ENCODE results near the gene CHST11. TPM values are rescaled to one million over a fixed set of nuclear protein-coding genes. Genes with fewer than 3 reads are reported as not detected.
A peak's percentile ranks its signal among the peaks of the same experiment; 100 is the strongest.
"Not testable (repeated sequence)": the region's sequence is repeated elsewhere in the genome, so short reads cannot be mapped to it uniquely, and the experiment has no call there.

Gene CHST11
- polyA plus RNA-seq, 4 donors, result 6.6 to 8.7 (median 7.2) TPM

DNA sequence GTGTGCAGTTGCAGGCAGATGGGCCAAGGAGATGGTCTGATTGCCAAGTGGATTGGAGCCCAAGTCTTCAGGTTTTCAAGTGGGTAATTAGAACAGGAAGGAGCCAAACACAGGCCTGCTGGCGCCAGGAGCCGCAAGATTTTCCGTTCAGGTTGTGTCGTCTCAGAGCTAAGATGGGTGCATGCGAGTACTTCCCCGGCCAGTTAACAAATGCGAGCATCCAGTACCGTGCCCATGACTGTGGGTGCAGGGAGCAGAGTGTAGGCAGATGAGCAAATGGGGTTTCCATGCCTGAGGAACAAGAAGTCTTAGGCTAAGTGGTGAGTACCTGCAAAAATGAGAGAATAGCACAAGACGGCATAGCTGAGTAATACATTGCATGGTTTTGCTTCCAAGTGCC, 90.5 kb downstream of the CHST11 start:
- no peak for DNase-seq (ENCODE audit: low read depth in 4 of 4, low spot score in 2 of 4)

DNA sequence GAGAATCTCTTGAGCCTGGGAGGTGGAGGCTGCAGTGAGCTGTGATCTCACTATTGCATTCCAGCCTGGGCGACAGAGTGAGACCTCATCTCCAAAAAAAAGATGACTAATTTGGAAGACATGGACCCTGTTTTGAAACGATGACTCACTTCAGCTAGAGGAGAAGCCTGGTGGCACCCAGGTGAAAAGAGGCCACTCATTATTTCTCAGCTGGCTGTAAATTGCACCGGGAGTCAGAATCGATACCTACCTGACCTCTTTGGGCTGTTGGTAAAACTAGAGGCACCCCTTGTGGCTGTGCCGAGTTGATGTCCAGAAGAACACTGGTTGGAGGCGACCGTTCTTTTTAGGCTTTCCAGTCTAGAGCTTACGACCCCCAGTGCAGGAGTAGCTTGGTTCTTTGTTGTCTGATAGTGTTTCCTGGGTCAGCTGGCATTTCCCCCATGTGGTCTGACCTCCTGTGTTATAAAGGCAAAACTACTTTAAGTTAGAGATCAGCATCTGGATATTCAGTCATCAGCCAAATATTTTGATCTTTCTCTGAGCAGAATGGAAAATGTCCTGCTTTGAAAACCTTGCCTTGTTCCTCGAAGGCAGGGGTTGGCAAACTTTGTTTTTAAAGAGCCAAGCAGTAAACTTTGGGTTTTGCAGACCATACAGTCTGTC, 93.2 kb downstream of the CHST11 start:
- DNase-seq (ENCODE audit: low read depth in 4 of 4, low spot score in 2 of 4), result no peak

DNA sequence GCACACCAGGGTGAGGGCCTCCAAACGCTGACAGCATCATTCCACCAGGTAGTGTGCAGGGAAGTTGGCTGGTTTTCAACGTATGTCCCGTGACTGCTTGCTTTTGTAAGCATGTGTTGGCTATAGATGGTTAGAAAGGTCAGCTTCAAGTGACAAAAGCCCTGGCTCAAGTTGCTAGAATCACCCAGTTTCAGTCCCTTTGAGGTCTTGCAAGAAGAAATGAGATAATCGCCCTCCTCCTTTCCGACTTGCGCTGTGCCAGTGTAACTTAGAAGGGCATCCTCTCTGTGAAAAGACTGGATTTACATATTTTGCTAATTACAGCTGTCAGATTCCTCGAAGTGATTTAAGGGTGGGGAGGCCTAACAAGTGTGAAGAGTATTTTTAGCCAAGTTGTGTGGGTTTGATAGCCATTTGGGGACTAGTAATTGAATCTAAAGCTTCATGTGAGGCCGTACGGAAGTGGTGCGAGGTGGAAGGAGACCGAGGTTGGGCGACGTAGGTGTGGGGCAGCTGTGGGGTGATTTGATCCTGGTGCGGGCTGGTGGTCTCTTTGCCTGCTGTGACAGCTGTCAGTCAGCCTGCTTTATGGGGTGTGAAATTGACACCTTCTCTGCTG, 94.7 kb downstream of the CHST11 start:
- DNase-seq (ENCODE audit: low read depth in 4 of 4, low spot score in 2 of 4), result no peak

DNA sequence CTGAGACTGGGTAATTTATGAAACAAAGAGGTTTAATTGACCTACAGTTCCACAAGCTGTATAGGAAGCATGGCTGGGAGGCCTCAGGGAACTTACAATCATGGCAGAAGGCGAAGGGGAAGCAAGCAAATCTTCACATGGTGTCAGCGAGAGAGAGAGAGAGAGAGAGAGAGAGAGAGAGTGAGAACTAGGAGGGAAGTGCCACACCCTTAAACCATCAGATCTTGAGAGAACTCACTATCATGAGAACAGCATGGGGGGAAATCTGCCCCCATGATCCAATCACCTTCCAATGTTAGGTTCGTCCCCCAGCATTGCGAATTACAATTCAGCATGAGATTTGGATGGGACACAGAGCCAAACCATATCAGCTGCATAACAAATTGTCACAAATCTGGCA, 96.7 kb downstream of the CHST11 start:
- no peak for DNase-seq (ENCODE audit: low read depth in 4 of 4, low spot score in 2 of 4)

DNA sequence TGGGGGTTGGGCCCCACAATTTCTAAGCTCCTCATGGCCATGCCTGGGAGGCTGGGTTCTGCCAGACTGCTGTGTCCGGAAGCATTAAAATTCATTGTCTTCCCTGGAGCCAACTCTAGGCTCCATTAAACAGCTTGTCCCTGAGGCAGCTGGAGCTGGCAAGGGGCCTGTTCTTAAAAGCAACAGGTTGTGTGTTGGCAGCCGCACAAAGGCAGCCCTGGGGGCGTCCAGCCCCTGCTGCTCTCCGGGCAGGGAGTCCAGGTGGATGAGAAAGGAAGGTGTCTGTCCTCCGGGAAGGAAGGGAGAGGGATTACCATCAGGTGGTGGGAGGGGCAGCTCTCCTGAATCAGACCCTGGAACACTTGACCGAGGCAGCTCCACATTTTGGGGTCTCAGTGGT, 98.9 kb downstream of the CHST11 start:
- DNase-seq (ENCODE audit: low read depth in 4 of 4, low spot score in 2 of 4), result peak in 1 of 4 donors; percentile 9

DNA sequence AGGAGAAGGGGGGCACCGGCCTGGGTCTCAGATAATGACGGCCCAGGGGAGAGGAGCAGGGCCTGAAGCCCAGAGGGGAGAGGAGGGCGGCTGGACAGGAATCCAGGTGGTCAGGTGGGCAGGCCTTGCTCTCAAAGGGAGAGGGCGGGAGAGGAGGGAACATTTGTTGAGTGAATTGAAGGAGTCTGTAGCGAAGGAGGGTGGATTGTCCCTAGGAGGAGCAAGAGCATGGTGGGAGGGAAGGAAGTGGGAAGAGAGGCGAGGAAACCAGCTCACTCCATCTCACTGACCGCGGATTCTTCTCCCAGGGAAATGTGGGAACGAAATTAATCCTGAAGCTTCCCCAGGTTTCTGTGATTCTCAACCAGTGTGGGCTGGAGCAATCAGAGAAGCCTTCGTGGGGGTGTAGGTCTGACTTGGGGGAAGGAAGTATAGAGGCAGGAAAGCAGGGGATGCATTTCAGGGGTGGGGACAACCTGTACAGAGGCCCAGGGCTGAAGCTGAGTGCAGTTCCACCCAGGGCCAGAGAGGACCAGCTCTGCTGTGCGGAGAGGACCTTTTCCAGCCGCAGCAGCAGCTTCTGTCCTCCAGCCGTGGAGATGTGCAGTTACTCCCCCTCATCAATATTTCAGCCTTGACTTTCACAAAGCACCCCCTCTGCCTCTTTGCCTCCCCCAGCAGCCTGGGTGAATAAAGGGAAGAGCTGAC, 100.9 kb downstream of the CHST11 start:
- no peak for DNase-seq (ENCODE audit: low read depth in 4 of 4, low spot score in 2 of 4)

DNA sequence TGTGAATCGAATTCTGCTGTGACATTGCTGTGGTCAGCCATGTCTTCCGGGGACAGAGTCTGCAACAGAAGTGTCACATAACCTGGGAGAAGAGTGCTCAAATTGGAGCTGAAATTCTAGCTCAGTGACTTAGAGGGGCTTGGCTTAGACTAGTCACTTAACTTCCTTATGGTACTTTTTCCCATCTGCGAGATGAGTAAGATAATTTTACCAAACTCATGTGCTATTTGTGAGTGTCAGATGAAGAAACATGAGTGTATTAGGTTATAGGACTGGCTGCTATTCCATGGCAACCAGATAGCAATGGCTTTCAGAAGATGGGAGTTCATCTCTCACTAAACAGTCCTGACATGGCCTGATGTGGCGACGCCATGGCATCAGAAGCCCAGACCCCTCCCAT, 104.1 kb downstream of the CHST11 start:
- DNase-seq (ENCODE audit: low read depth in 4 of 4, low spot score in 2 of 4), result no peak

DNA sequence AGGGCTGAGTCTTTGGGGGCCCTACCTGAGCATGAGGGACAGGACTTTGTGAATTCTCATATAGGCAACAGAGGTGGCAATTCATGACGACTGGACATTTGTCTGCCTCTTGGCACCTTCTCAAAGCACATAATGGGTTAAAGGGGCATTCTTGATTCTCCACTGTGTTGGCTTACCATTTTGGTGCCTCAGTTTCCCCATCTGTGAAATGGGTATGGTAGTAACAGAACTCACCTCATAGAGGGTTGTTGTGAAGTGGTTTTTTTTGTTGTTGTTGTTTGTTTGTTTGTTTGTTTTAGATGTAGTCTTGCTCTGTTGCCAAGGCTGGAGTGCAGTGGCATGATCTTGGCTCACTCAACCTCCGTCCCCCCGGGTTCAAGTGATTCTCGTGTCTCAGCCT, 106.0 kb downstream of the CHST11 start:
- DNase-seq (ENCODE audit: low read depth in 4 of 4, low spot score in 2 of 4), result no peak

DNA sequence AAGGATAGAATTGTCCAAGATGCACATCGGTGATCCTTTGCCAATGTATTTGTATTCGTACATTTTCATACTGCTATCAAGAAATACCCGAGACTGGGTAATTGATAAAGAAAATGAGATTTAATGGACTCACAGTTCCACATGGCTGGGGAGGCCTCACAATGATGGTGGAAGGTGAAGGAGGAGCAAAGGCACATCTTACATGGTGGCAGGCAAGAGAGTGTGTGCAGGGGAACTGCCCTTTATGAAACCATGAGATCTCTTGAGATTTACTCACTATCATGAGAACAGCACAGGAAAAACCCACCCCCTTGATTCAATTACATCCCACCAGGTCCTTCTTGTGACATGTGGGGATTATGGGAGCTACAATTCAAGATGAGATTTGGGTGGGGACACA, 107.9 kb downstream of the CHST11 start:
- DNase-seq (ENCODE audit: low read depth in 4 of 4, low spot score in 2 of 4), result not testable (repeated sequence)

DNA sequence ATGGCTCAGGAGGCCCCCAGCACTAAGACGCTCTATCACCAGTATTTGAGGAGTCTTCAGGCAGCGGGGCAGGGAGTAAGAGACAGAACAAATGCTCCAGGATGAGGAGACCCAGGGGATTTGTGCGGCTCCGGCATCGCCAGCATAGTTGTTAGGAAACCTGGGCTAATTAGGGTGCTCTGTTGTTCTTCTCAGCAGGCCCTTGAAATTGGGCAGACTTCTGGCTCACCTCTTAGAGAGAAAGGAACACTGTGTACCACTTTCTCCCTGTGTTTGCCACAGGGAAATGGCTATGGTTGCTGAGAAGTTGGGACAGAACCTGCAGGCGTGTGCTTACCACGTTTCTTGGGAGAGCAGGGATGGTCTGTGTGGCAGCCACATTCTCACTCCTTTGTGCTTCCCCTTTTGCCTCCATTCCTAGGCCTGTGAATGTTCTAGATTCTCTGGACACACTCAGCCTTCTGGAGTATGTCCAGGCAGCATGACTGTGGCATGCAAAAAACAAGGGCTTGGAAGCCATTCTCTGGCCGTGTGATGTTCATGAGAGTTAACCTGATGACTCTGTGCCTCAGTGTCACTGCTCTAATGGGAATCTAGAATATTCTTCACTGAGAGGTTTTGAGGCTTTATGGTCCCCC, 109.0 kb downstream of the CHST11 start:
- no peak for DNase-seq (ENCODE audit: low read depth in 4 of 4, low spot score in 2 of 4)

DNA sequence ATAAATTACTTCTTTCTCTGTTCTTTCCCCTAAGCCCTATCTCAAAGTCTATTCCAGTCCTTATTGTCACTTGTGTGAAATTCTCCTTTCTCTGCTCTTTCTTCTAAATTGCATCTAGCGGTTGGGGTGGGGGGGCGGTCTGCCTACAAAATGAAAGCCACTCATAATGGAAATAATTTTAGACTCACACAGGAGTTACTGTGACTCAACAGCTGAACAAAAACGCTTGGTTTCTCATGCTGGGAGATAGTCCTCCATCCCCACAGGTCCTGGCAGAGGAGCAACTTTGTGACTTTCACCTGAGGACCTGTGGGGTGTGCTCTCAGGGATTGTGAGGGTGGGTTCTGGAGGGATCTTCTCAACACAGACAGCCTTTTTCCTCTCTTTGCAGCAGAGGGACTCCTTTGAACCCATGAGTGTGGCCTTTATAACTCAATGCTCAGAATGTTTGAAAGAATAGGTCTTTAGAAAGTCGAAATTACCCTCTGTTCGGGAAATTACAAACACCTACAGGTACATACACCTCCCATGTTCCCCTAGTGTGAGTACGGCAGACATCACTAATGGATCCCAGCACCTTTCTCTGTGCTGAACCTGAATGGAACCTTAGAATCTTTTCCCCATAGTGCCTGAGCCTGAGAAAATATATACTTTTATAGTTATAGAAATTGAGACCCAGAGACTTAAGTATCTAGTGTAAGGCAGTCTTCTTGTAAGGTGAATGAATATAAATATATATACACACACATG, 109.7 kb downstream of the CHST11 start:
- DNase-seq (ENCODE audit: low read depth in 4 of 4, low spot score in 2 of 4), result no peak

DNA sequence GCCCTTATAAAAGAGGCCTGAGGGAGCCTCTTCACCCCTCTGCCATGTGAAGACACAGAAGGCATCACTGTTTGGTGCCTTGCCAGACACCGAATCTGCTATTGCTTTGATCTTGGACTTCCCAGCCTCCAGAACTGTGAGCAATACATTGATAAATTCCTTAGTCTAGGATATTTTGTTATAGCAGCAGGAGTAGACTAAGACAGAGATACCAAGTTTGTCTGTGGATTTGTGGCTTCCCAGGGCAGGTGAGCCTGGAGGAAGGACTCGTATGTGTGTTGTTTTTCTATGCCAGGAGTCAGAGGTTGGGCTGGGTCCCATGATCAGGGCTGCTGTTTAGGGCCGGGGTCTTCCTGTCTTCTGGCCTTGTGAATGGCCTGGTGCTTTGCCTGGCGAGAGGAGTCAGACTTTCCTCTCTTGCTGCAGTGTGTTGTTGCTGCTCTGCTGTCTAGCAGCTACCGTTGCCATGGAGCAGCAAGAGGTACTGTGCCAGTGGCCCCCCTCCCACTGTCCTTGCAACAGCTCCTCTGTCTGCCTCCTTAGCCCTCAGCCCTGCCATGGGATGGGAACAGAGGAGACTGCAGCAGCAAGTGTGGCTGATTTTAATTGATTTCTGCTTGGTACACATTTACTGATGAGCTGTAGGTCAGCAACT, 111.2 kb downstream of the CHST11 start:
- DNase-seq (ENCODE audit: low read depth in 4 of 4, low spot score in 2 of 4), result no peak

DNA sequence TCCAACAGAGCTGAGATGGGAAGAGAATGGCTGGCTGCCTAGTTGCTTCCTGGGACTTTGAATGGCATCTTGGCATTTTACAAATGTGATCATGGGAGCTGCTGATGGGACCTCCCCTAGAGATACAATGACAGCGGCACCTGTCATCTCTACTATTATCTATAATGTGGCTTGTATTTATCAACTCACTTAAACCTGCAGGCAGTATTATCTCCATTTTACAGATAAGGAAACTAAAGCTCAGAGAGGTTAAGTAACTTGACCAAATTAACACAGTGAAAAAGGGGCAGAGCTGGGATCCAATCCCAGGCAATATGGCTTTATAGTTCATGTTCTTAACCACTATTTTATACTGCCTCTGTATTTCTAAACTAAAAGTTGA, 111.7 kb downstream of the CHST11 start:
- no peak for DNase-seq (ENCODE audit: low read depth in 4 of 4, low spot score in 2 of 4)

DNA sequence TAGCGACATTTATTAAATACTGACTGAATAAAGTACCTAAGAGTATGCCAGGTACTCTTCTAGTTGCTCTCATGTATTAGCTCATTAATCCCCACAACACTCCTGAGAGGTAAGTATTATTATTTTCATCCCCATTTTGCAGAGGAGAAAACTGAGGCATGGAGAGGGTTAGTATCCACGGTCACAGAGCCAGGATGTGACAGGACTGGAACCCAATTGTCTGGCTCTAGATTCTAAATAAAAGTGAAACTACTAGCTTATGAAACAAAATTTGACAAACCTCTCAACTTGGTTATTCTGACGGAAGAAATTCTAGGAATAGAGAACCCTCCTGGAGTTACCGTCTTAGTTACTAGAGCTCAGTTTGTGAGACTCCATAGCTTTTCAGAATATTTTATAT, 112.2 kb downstream of the CHST11 start:
- DNase-seq (ENCODE audit: low read depth in 4 of 4, low spot score in 2 of 4), result no peak

DNA sequence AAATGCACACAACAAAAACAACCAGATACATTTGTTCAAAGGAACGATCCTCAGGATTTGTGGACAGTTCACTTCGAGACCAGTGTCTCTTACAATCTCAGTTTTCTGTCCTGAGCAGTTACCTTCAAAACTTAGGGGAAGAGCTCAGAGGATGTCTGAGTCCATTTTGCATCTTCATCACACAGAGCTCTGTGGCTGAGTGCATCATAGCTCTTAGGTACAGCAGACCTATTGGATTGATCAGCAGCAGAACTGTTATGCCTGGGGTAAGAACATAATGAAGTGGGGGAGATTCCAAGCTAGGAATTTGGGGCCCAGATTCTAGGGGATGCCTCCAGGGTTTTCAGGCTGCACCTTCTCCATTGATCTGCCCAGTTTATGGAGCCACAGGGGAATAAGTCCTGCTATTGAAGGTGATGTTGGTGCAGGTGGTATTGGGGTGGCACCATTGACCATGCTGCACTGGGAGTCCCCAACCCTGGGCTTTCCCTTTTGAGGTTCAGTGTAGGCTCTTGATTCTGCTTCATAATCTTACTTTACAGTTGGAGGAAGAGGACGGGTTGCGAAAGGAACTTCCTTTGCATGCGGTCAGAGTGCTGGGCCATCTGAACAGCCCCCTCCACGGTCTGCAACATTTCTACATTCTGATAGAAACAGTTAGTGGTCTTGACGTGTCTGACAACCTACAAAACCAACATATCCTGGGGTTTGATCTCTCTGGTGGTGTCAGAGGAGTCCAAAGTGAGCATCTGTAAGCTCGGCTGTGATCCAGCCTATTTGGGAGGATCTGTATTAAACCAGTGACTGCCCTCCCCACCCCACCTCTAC, 112.8 kb downstream of the CHST11 start:
- DNase-seq (ENCODE audit: low read depth in 4 of 4, low spot score in 2 of 4), result no peak

DNA sequence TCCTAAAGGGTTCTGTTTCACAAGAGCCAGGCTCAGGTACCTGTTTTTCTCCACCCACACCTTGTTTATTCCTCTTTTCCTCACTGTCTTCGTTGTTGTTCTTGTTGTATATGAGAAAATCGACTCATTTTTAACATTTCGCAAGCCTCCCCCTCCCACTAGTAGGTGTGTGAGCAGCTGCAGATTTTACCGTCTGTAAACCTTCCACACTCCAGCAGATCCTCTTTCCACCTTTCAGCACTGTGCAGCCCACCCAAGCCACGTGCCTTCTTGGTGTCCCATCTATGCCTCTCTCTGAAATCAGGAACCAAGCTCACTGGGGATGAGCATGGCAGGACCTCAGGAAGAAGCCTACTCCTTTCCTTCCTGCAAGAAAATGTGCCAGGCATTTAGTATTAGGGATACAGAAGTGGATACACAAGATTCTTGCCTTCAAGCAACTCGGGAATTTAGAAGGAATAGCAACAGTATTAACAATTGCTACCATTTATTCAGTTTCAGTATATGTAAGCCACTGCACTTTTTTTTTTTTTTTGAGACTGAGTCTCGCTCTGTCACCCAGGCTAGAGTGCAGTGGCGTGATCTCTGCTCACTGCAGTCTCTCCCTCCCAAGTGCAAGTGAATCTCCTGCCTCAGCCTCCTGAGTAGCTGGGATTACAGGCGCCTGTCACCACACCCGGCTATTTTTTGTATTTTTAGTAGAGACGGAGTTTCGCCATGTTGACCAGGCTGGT, 113.6 kb downstream of the CHST11 start:
- no peak for DNase-seq (ENCODE audit: low read depth in 4 of 4, low spot score in 2 of 4)

DNA sequence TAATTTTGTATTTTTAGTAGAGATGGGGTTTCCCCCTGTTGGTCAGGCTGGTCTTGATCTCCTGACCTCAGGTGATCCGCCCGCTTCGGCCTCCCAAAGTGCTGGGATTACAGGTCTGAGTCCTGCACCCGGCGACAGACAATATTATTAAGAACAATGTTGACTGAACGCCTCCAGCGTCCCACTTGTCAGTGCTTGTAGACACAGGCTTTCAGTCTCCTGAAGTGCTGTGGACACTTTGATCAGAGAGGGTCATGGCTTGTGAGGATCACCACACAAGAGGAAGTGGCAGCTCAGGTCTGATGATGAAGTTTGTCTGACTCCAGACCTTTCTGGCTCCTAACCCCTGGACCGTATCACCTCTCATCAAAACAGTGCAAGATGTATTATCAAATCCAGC, 114.6 kb downstream of the CHST11 start:
- DNase-seq (ENCODE audit: low read depth in 4 of 4, low spot score in 2 of 4), result no peak

DNA sequence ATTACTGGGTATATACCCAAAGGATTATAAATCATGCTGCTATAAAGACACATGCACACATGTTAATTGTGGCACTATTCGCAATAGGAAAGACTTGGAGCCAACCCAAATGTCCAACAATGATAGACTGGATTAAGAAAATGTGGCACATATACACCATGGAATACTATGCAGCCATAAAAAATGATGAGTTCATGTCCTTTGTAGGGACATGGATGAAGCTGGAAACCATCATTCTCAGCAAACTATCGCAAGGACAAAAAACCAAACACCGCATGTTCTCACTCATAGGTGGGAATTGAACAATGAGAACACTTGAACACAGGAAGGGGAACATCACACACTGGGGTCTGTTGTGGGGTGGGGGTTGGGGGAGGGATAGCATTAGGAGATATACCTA, 117.6 kb downstream of the CHST11 start:
- not testable (repeated sequence) for DNase-seq (ENCODE audit: low read depth in 4 of 4, low spot score in 2 of 4)

DNA sequence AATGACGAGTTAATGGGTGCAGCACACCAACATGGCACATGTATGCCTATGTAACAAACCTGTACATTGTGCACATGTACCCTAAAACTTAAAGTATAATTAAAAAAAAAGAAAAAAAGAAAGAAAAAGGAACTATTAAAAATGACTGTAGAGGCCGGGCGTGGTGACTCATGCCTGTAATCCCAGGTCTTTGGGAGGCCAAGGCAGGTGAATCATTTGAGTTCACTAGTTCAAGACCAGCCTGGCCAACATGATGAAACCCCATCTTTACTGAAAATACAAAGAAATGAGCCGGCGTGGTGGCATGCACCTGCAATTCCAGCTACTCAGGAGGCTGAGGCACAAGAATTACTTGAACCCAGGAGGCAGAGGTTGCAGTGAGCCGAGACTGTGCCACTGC, 118.0 kb downstream of the CHST11 start:
- DNase-seq (ENCODE audit: low read depth in 4 of 4, low spot score in 2 of 4), result not testable (repeated sequence)

All from left renal cortex interstitium (tissue), 4 donors.